ENCODE results near the gene MAD1L1. TPM values are rescaled to one million over a fixed set of nuclear protein-coding genes. Genes with fewer than 3 reads are reported as not detected.
"Not testable (repeated sequence)": the region's sequence is repeated elsewhere in the genome, so short reads cannot be mapped to it uniquely, and the experiment has no call there.

The MAD1L1 gene
- total RNA-seq, 2 donors from 2014 or later, result 81.3 to 115 TPM

GRCh38 chr7:1930381-1931065 is 302.2 kb downstream of the MAD1L1 start:
- Mint-ChIP-seq H3K27me3 (no peaks in the 10 kb centered on the region), H3K27ac (no peak overlapping the region), H3K4me3 (no peak overlapping the region), H3K4me1 (peaks cover 52% of the 10 kb centered on the region), H3K36me3 (ENCODE audit: low read depth) (peaks cover 5% of the 10 kb centered on the region)
- ATAC-seq (no peak), DNase-seq (no peak)
- H3K9me3 ChIP-seq (ENCODE audit: control insufficient read depth, low read length, poor library complexity, severe bottlenecking), result no peaks in the 10 kb centered on the region

- H3K27ac Mint-ChIP-seq, result peak overlapping the region; percentile 96
- not testable (repeated sequence) for DNase-seq; H3K36me3 Mint-ChIP-seq (ENCODE audit: low read depth); H3K27me3 Mint-ChIP-seq; ATAC-seq; H3K9me3 ChIP-seq (ENCODE audit: control insufficient read depth, low read length, poor library complexity, severe bottlenecking); H3K4me3 Mint-ChIP-seq
- peaks cover 58% of the 10 kb centered on the region for H3K4me1 Mint-ChIP-seq
Observed at GRCh38 chr7:1929349-1929925, 303.3 kb downstream of the MAD1L1 start.

GRCh38 chr7:1928645-1929348 is 303.9 kb downstream of the MAD1L1 start:
- no peak overlapping the region for H3K4me3 Mint-ChIP-seq
- DNase-seq (no peak), ATAC-seq (no peak)
- H3K4me1 Mint-ChIP-seq, result peaks cover 60% of the 10 kb centered on the region
- no peaks in the 10 kb centered on the region for H3K27me3 Mint-ChIP-seq
- H3K9me3 ChIP-seq (ENCODE audit: control insufficient read depth, low read length, poor library complexity, severe bottlenecking), result no peaks in the 10 kb centered on the region
- H3K27ac Mint-ChIP-seq, result peak overlapping the region; percentile 96
- H3K36me3 Mint-ChIP-seq (ENCODE audit: low read depth), result peaks cover 5% of the 10 kb centered on the region

- H3K4me3 Mint-ChIP-seq, result no peak overlapping the region
- peak overlapping the region; percentile 96 for H3K27ac Mint-ChIP-seq
- no peaks in the 10 kb centered on the region for H3K27me3 Mint-ChIP-seq
- peaks cover 61% of the 10 kb centered on the region for H3K4me1 Mint-ChIP-seq
- H3K9me3 ChIP-seq (ENCODE audit: control insufficient read depth, low read length, poor library complexity, severe bottlenecking), result no peaks in the 10 kb centered on the region
- H3K36me3 Mint-ChIP-seq (ENCODE audit: low read depth), result peaks cover 5% of the 10 kb centered on the region
- no peak for DNase-seq
- no peak for ATAC-seq
Observed at GRCh38 chr7:1927937-1928644, 304.7 kb downstream of the MAD1L1 start.

- no peaks in the 10 kb centered on the region for H3K27me3 Mint-ChIP-seq
- H3K4me1 Mint-ChIP-seq, result peaks cover 57% of the 10 kb centered on the region
- H3K36me3 Mint-ChIP-seq (ENCODE audit: low read depth), result no peaks in the 10 kb centered on the region
- H3K27ac Mint-ChIP-seq, result peak overlapping the region; percentile 96
- DNase-seq (no peak), ATAC-seq (peak; percentile 66)
- H3K4me3 Mint-ChIP-seq, result peak overlapping the region; percentile 89
- H3K9me3 ChIP-seq (ENCODE audit: control insufficient read depth, low read length, poor library complexity, severe bottlenecking), result no peaks in the 10 kb centered on the region
Observed at GRCh38 chr7:1926908-1927306, 305.8 kb downstream of the MAD1L1 start.

DNA sequence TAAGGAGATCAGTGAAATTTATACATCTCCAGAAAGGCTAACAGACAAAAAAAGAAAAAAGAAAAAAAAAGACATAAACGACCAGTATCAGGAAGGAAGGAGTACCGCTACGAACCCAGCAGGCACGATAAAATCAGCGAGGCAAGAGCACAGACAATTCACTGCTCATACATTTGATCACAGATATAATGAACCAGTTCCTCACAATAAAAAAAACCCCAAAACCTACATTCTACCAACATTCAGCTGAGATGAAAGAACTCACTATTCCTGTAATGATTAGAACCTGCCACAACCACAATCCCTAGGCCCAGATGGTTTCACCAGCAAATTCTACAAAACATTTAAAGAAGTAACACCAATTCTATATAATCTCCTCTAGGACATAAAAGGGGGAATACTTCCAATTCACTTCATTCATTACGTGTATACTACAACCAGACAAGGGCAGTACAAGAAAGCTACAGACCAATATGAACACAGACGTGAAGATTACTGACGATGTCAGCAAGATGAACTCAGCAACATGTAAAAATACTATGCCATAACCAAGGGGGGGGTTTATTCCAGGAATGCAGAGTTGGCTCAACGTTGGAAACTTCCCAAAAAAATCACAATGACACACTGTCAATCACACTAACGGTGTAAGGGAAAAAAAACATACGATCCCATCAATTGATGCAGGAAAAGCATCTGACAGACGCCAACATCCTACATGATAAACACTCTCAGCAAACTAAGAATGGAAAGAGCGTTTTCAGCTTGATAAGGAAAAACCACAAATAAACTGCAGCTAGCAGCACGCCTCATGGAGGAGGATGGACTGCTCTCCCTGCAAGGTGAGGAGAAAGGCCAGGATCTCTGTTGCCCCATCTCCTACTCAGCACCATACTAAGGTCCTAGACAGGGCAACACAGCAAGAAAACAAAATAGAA is 306.5 kb downstream of the MAD1L1 start:
- DNase-seq (peak in 1 of 3 donors; percentile 27), ATAC-seq (peak; percentile 79)
- peak overlapping the region; percentile 96 for H3K27ac Mint-ChIP-seq
- peak overlapping the region; percentile 89 for H3K4me3 Mint-ChIP-seq
- no peaks in the 10 kb centered on the region for H3K9me3 ChIP-seq (ENCODE audit: control insufficient read depth, low read length, poor library complexity, severe bottlenecking)
- H3K27me3 Mint-ChIP-seq, result no peaks in the 10 kb centered on the region
- H3K4me1 Mint-ChIP-seq, result peaks cover 52% of the 10 kb centered on the region
- no peaks in the 10 kb centered on the region for H3K36me3 Mint-ChIP-seq (ENCODE audit: low read depth)

DNA sequence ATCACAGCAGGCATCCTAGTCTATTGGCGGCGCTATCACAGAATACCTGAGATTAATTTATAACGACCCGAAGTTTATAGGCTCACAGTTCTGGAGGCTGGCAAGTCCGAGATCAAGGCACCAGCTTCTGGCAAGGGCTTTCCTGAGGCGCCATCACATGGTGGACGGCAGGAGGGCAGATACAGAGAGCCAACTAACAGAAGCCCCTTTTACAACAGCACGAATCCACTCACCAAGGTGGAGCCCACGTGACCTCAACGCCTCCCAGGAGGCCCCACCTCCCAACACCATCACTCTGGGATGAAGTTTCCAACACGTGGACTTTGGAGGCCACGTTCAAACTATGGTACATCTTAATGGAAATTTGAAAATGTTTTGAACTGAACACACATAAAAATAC is 307.4 kb downstream of the MAD1L1 start:
- ATAC-seq (no peak), DNase-seq (no peak)
- Mint-ChIP-seq H3K27me3 (no peaks in the 10 kb centered on the region), H3K36me3 (ENCODE audit: low read depth) (no peaks in the 10 kb centered on the region), H3K4me3 (peak overlapping the region; percentile 89), H3K27ac (peak overlapping the region; percentile 96), H3K4me1 (peaks cover 57% of the 10 kb centered on the region)
- no peaks in the 10 kb centered on the region for H3K9me3 ChIP-seq (ENCODE audit: control insufficient read depth, low read length, poor library complexity, severe bottlenecking)

DNA sequence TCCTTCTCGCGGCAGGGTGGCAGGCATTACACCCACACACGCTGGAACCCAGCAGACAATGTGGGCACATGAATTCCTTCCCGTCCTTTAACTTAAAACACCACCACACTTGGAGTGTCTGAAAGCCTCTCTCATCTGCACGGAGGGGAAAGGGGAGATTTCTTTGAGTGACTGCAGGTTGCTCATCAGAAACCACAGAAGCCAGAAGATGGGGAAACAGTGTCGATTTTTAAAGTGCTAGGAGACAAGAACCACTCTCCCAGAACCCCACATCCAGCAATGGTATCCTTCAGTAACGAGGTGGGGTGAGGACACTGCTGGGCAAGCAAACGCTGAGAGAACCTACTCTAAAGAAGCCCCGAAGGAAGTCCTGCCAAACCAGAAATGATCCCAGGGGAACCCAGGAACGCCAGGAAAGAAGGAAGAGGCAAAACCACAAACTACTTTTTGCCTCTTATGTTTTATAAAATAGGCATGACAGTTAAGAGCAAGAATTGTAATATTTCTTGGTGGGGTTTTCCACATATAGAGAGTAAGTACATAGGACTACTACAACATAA is 308.4 kb downstream of the MAD1L1 start:
- ATAC-seq, result no peak
- H3K27ac Mint-ChIP-seq, result peak overlapping the region; percentile 96

DNA sequence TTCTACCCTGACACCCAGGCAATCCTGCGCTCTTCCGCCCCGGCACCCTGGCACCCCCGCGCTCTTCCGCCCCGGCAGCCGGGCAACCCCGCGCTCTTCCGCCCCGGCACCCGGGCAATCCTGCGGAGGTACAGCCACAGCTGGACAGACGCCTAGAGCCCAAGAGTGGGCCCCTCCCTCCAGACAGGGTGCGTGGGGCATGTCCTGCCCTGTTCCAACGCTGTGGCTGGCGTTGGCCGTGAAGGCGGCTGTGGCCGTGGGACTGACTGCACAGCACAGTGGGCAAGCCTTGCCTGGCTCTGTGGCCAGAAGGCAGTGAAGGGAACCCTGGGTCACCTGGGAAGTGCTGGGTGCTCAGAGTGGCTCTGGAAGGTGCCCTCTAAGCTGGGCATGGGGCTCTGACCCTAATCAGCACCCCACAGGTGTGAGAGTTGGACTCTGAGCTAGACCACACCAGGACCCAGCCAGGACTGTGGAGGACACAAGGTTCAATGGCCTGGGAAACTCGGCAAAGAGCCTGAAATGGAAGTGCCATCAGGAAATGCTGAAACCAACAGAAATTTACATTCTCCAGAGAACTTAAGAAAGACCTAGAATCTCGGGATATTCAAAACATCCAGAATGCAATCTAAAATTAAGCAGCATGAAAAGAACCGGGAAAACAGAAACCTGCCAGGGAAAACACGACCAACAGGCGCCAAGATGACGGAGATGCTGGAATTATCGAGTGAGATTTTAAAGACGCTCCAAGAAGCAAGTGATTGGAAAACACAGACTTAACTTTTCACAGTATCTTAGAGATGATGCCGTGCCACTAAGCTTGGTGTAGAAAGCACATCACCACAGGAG is 309.1 kb downstream of the MAD1L1 start:
- Mint-ChIP-seq H3K27ac (peak overlapping the region; percentile 24), H3K4me3 (peak overlapping the region; percentile 66), H3K36me3 (ENCODE audit: low read depth) (no peaks in the 10 kb centered on the region), H3K4me1 (peaks cover 67% of the 10 kb centered on the region), H3K27me3 (no peaks in the 10 kb centered on the region)
- no peak for ATAC-seq
- no peak for DNase-seq
- no peaks in the 10 kb centered on the region for H3K9me3 ChIP-seq (ENCODE audit: control insufficient read depth, low read length, poor library complexity, severe bottlenecking)

More for the DNA sequence above, 308.4 kb downstream of the MAD1L1 start:
- no peaks in the 10 kb centered on the region for H3K36me3 Mint-ChIP-seq (ENCODE audit: low read depth)
- no peaks in the 10 kb centered on the region for H3K27me3 Mint-ChIP-seq
- H3K4me1 Mint-ChIP-seq, result peaks cover 67% of the 10 kb centered on the region
- H3K9me3 ChIP-seq (ENCODE audit: control insufficient read depth, low read length, poor library complexity, severe bottlenecking), result no peaks in the 10 kb centered on the region
- DNase-seq, result no peak
- peak overlapping the region; percentile 66 for H3K4me3 Mint-ChIP-seq

GRCh38 chr7:1922870-1923236 is 309.9 kb downstream of the MAD1L1 start:
- H3K9me3 ChIP-seq (ENCODE audit: control insufficient read depth, low read length, poor library complexity, severe bottlenecking), result no peaks in the 10 kb centered on the region
- no peak overlapping the region for H3K27ac Mint-ChIP-seq
- no peak overlapping the region for H3K4me3 Mint-ChIP-seq
- no peaks in the 10 kb centered on the region for H3K36me3 Mint-ChIP-seq (ENCODE audit: low read depth)
- ATAC-seq (no peak), DNase-seq (no peak)
- no peaks in the 10 kb centered on the region for H3K27me3 Mint-ChIP-seq
- H3K4me1 Mint-ChIP-seq, result peaks cover 60% of the 10 kb centered on the region

DNA sequence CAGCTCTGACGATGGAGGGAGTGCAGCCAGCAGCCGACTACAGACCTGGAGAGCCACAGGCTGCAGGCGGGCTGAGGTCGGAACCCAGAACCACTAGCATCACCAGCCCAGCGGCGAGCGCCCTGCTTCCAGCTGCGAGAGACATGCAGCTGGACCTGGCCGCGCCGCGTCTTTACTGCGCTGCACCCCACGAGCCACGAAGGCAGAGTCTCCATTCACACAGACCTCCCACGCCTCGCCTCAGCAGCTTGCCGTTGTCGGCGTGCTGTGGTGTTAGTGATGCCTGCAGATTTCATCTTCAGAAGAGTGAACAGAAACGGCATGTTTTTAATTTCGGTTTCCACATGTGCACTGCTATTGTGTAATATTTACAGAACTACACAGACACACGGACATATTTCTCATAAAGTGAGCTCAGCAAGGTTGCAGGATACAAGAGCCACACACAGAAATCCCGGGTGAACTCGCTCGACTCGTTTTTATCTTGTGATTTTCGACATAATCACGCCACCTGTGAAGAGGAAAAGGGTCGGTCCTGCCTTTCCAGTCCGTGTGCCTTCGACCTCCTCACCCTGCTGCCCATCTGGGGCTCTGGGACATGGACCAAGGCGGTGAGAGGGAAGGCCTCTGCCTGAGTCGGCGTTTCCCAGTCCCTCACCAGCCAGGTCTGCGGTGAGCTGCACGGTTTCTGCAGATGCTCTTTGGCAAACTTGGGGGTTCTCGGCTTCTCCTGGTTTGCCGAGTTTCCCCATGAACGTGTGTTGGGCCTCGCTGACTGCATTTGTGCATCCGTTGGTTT is 310.5 kb downstream of the MAD1L1 start:
- DNase-seq, result no peak
- ATAC-seq, result no peak
- no peaks in the 10 kb centered on the region for H3K27me3 Mint-ChIP-seq
- H3K27ac Mint-ChIP-seq, result no peak overlapping the region
- H3K4me3 Mint-ChIP-seq, result peak overlapping the region; percentile 80
- H3K9me3 ChIP-seq (ENCODE audit: control insufficient read depth, low read length, poor library complexity, severe bottlenecking), result no peaks in the 10 kb centered on the region
- H3K36me3 Mint-ChIP-seq (ENCODE audit: low read depth), result no peaks in the 10 kb centered on the region
- peaks cover 58% of the 10 kb centered on the region for H3K4me1 Mint-ChIP-seq

Measured in T-helper 17 cell (primary cell).